BE2C (cell line): ENCODE data around the gene FANCC.
"Not testable (repeated sequence)": the region's sequence is repeated elsewhere in the genome, so short reads cannot be mapped to it uniquely, and the experiment has no call there.

ENCODE experiments used
- DNase-seq: peaks from one replicate; pipeline ENCODE4 v3.0.0-alpha.2; 2020
- H3K27me3 ChIP-seq: fragments of 250-450 bp; sonication (Bioruptor Pico); 2 replicates; pipeline ENCODE4 v1.5.1; 2020; ENCODE audit warnings: mild to moderate bottlenecking
- H3K36me3 ChIP-seq: fragments of 250-450 bp; sonication (Bioruptor Pico); 2 replicates; pipeline ENCODE4 v1.5.1; 2020; ENCODE audit warnings: mild to moderate bottlenecking
- H3K4me1 ChIP-seq: fragments of 250-450 bp; sonication (Bioruptor Pico); 2 replicates; pipeline ENCODE4 v1.5.1; 2020
- H3K4me3 ChIP-seq: 2 replicates; pipeline ENCODE4 v1.5.1; 2011; ENCODE audit warnings: low read depth, low read length
- H3K9me3 ChIP-seq: fragments of 250-450 bp; sonication (Bioruptor Pico); 2 replicates; pipeline ENCODE4 v1.5.1; 2020
- TF ChIP-seq, protein P1 (sequence below): IDR thresholded peaks from 2 replicates; pipeline ENCODE4 v1.5.1; 2012; ENCODE audit warnings: mild to moderate bottlenecking, low read depth, low read length

The FANCC gene

GRCh38 chr9:95296761-95297160 lies 20.7 kb downstream of the FANCC start:
- no peaks in the 10 kb centered on the region for H3K9me3 ChIP-seq
- TF ChIP-seq, protein P1, sequence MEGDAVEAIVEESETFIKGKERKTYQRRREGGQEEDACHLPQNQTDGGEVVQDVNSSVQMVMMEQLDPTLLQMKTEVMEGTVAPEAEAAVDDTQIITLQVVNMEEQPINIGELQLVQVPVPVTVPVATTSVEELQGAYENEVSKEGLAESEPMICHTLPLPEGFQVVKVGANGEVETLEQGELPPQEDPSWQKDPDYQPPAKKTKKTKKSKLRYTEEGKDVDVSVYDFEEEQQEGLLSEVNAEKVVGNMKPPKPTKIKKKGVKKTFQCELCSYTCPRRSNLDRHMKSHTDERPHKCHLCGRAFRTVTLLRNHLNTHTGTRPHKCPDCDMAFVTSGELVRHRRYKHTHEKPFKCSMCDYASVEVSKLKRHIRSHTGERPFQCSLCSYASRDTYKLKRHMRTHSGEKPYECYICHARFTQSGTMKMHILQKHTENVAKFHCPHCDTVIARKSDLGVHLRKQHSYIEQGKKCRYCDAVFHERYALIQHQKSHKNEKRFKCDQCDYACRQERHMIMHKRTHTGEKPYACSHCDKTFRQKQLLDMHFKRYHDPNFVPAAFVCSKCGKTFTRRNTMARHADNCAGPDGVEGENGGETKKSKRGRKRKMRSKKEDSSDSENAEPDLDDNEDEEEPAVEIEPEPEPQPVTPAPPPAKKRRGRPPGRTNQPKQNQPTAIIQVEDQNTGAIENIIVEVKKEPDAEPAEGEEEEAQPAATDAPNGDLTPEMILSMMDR = no peak
- no peaks in the 10 kb centered on the region for H3K27me3 ChIP-seq
- no peak overlapping the region for H3K4me3 ChIP-seq
- DNase-seq = no peak
- no peaks in the 10 kb centered on the region for H3K36me3 ChIP-seq
- H3K4me1 ChIP-seq = no peaks in the 10 kb centered on the region

- H3K27me3 ChIP-seq, H3K36me3 ChIP-seq, H3K4me1 ChIP-seq, H3K4me3 ChIP-seq, DNase-seq, H3K9me3 ChIP-seq: not testable (repeated sequence)
These were observed 24.2 kb downstream of the FANCC start for GRCh38 chr9:95293296-95293695.

- H3K9me3 ChIP-seq = no peaks in the 10 kb centered on the region
- DNase-seq = no peak
- H3K4me3 ChIP-seq = no peak overlapping the region
- H3K27me3 ChIP-seq = no peaks in the 10 kb centered on the region
- no peaks in the 10 kb centered on the region for H3K4me1 ChIP-seq
- TF ChIP-seq, protein P1 = no peak
- no peaks in the 10 kb centered on the region for H3K36me3 ChIP-seq
These were observed 25.3 kb downstream of the FANCC start for GRCh38 chr9:95292226-95292625.

DNA sequence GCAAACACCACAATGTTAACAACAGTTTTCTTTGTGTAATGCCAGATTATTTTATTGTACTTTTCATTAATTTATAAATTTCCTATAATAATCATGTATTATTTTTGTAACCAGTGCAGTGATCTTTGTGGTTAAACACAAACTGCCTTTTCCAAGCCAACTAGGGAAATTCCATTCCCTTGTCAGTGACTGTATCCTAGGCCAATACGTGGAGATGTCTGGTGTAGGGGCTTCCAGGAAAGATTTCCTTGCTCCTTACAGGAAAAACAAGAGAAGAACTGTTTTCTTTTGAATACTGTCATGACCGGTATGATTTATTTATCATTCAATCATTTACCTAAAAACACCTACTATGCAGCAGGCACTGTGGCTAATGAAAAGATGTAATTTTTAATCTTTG lies 31.4 kb downstream of the FANCC start:
- DNase-seq = no peak
- no peak overlapping the region for H3K4me3 ChIP-seq
- H3K9me3 ChIP-seq = no peaks in the 10 kb centered on the region
- no peaks in the 10 kb centered on the region for H3K4me1 ChIP-seq
- TF ChIP-seq, protein P1 = no peak
- H3K27me3 ChIP-seq = no peaks in the 10 kb centered on the region
- no peaks in the 10 kb centered on the region for H3K36me3 ChIP-seq

DNA sequence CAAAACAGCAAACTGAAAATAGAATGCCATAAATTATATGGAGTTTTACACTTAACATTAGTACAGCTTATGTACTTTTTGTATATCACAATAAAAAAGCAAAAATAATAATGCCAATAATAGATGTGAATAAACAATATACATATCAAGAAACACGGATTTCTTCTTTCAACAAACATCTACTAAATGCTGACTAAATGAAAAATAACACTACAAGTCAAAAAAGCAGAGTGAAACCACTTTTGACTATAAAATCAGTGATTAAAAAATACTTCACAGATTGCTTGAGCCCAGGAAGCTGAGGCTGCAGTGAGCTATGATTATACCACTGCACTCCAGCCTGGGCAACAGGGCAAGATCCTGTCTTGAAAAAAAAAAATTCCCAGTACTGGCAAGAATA lies 32.2 kb downstream of the FANCC start:
- H3K4me3 ChIP-seq = no peak overlapping the region
- H3K36me3 ChIP-seq = no peaks in the 10 kb centered on the region
- TF ChIP-seq, protein P1 = no peak
- no peaks in the 10 kb centered on the region for H3K4me1 ChIP-seq
- no peaks in the 10 kb centered on the region for H3K27me3 ChIP-seq
- DNase-seq = no peak
- H3K9me3 ChIP-seq = no peaks in the 10 kb centered on the region

DNA sequence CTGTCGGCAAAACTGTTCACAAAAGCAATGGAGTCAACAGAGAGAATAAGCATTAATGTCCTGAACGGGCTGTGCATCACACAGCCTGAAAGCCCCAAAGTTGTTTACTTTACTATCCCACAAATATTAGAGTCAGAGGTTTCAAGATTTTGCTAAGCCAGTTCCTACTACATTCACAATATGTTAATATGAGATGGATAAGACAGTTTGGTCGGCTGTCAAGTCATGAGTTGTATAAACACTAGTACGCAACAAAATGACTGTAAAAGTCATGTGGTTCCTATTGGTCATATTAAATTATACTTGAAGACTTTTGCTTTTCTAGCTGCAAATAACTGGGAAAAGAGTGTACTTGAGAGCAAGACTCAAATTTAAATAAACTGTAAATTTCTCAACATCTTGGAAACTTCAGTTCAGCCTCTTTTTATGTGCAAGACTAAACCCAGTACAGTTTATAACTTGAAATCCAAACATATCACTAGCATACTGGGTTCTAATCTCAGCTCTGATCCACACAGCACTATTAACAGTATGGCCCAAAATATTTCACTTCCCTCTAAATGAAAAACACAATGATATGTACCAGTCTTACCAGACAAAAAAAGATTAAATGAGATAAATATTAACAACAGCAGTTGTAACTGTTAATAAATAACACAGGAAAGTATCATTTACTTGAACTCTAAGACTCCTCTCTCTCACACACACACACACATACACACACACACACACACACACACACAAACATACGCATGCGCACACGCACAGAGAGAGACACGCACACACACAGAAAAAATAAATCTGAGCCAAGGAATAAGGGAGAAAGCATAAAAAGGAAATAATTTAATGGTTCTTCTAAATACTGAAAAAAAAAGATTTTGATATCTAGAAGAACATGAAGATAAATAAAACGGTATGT lies 33.1 kb downstream of the FANCC start:
- Histone ChIP-seq H3K27me3 (no peaks in the 10 kb centered on the region), H3K4me1 (no peaks in the 10 kb centered on the region), H3K9me3 (no peaks in the 10 kb centered on the region), H3K4me3 (no peak overlapping the region), H3K36me3 (no peaks in the 10 kb centered on the region)
- TF ChIP-seq, protein P1 = no peak
- DNase-seq = no peak
